Right ventricle myocardium superior (tissue), 1 donor: ENCODE results near the gene MAML3. TPM values are rescaled to one million over a fixed set of nuclear protein-coding genes. Genes with fewer than 3 reads are reported as not detected.
A peak's percentile ranks its signal among the peaks of the same experiment; 100 is the strongest.

ENCODE experiments used
- ATAC-seq: fragments of 200-7000 bp; cut with Tn5 transposase; one replicate; pipeline ENCODE4 v1.9.1; 2020; ENCODE audit warnings: mild to moderate bottlenecking; ENCODE audit not compliant: poor library complexity
- DNase-seq: peaks from one replicate; pipeline ENCODE4 v3.0.0-alpha.2; 2020
- intact Hi-C: fragments of 100-400 bp; cut with DNase I; formaldehyde crosslinking; loops from one replicate; pipeline ENCODE4 v1.11.2; 2022
- total RNA-seq: library from RNA; stranded (reverse); fragmentation: NEBNext Ultra II Directional; extraction: Animal tissue kit (Norgen Biotek cat#: 25700); gene quantifications from one replicate; pipeline ENCODE4 v1.2.1, GENCODE V29; 2021
- donor health status: DM: no; HTN: yes; CAD: no; lungs with severe emphysema.

The MAML3 gene
- total RNA-seq, 1 donor from 2014 or later: 2.4 TPM

- intact Hi-C loops: no loop called here
Observed at GRCh38 chr4:139834981-139835391, 319.0 kb downstream of the MAML3 start.

GRCh38 chr4:139834226-139834662 is 319.7 kb downstream of the MAML3 start:
- no peak for ATAC-seq
- no peak for DNase-seq
- intact Hi-C loops: no loop called here

More at GRCh38 chr4:139834981-139835391, 319.0 kb downstream of the MAML3 start:
- no peak for DNase-seq
- no peak for ATAC-seq

GRCh38 chr4:139833151-139833910 is 320.7 kb downstream of the MAML3 start:
- intact Hi-C loops: no loop called here
- DNase-seq (no peak), ATAC-seq (no peak)

GRCh38 chr4:139828966-139829664 is 324.9 kb downstream of the MAML3 start:
- ATAC-seq: no peak
- DNase-seq: no peak
- intact Hi-C loops: loop anchor here (10.0 kb wide), 1 partner anchor 64 kb away; no protein-coding TSS in a partner anchor

GRCh38 chr4:139826426-139826825 is 327.6 kb downstream of the MAML3 start:
- intact Hi-C loops: loop anchor here (10.0 kb wide), 1 partner anchor 62 kb away; no protein-coding TSS in a partner anchor
- no peak for DNase-seq
- no peak for ATAC-seq

- peak; percentile 66 for ATAC-seq
- intact Hi-C loops: loop anchor here (10.0 kb wide), 1 partner anchor 61 kb away; no protein-coding TSS in a partner anchor
- DNase-seq: no peak
Observed at GRCh38 chr4:139825523-139826014, 328.4 kb downstream of the MAML3 start.

GRCh38 chr4:139824882-139825522 is 329.0 kb downstream of the MAML3 start:
- intact Hi-C loops: loop anchor here (10.0 kb wide), 1 partner anchor 60 kb away; no protein-coding TSS in a partner anchor
- peak; percentile 19 for ATAC-seq

GRCh38 chr4:139823746-139824145 is 330.2 kb downstream of the MAML3 start:
- ATAC-seq: peak; percentile 52

More at GRCh38 chr4:139824882-139825522, 329.0 kb downstream of the MAML3 start:
- no peak for DNase-seq

GRCh38 chr4:139823345-139823744 is 330.6 kb downstream of the MAML3 start:
- intact Hi-C loops: loop anchor here (10.0 kb wide), 1 partner anchor 59 kb away; no protein-coding TSS in a partner anchor
- ATAC-seq: peak; percentile 14
- DNase-seq: no peak

More at GRCh38 chr4:139823746-139824145, 330.2 kb downstream of the MAML3 start:
- no peak for DNase-seq
- intact Hi-C loops: loop anchor here (10.0 kb wide), 1 partner anchor 59 kb away; no protein-coding TSS in a partner anchor

GRCh38 chr4:139822391-139822790 is 331.6 kb downstream of the MAML3 start:
- ATAC-seq: no peak
- intact Hi-C loops: loop anchor here (10.0 kb wide), 1 partner anchor 58 kb away; no protein-coding TSS in a partner anchor

GRCh38 chr4:139819082-139819481 is 334.9 kb downstream of the MAML3 start:
- no peak for ATAC-seq
- no peak for DNase-seq
- intact Hi-C loops: no loop called here

More at GRCh38 chr4:139822391-139822790, 331.6 kb downstream of the MAML3 start:
- DNase-seq: no peak

- peak; percentile 34 for ATAC-seq
- DNase-seq: no peak
- intact Hi-C loops: no loop called here
Observed at GRCh38 chr4:139817657-139818452, 336.1 kb downstream of the MAML3 start.

- DNase-seq (no peak), ATAC-seq (no peak)
- intact Hi-C loops: no loop called here
Observed at GRCh38 chr4:139816856-139817255, 337.1 kb downstream of the MAML3 start.

- intact Hi-C loops: no loop called here
- DNase-seq (peak; percentile 56), ATAC-seq (peak; percentile 79)
Observed at GRCh38 chr4:139815778-139816601, 338.0 kb downstream of the MAML3 start.

GRCh38 chr4:139814323-139815015 is 339.5 kb downstream of the MAML3 start:
- DNase-seq (no peak), ATAC-seq (peak; percentile 60)
- intact Hi-C loops: no loop called here

- ATAC-seq: no peak
- intact Hi-C loops: no loop called here
- no peak for DNase-seq
Observed at GRCh38 chr4:139813881-139814280, 340.1 kb downstream of the MAML3 start.
